Left kidney (tissue), 2 donors: ENCODE results near the gene DDAH2. TPM values are rescaled to one million over a fixed set of nuclear protein-coding genes. Genes with fewer than 3 reads are reported as not detected.
"Not testable (repeated sequence)": the region's sequence is repeated elsewhere in the genome, so short reads cannot be mapped to it uniquely, and the experiment has no call there.

Experiments
- DNase-seq: peaks from one replicate; pipeline ENCODE4 v3.0.0-alpha.2; 2013
- polyA plus RNA-seq: library from polyadenylated mRNA; unstranded; fragments of 120-200 nt; gene quantifications from one replicate; pipeline ENCODE4 v1.2.1, GENCODE V29; 2013; ENCODE audit not compliant: insufficient read length

Gene DDAH2
- polyA plus RNA-seq, 1 donor: 148 TPM

- DNase-seq: no peak
These were observed 11.4 kb downstream of the DDAH2 start for GRCh38 chr6:31717499-31718222.

- DNase-seq: no peak
These were observed 13.8 kb downstream of the DDAH2 start, which contains the start of gene LY6G6D for GRCh38 chr6:31715022-31715958. LY6G6D (plus strand) TSS chr6:31715348; CDS start chr6:31715356, 8 bp downstream.

GRCh38 chr6:31713991-31714684 is 15.0 kb downstream of the DDAH2 start:
- DNase-seq: peak; percentile 49

GRCh38 chr6:31713465-31713864 is 15.6 kb downstream of the DDAH2 start:
- no peak for DNase-seq

GRCh38 chr6:31712296-31712695 is 16.8 kb downstream of the DDAH2 start:
- DNase-seq: no peak

- DNase-seq: no peak
These were observed 17.9 kb downstream of the DDAH2 start for GRCh38 chr6:31711233-31711632.

- no peak for DNase-seq
These were observed 18.4 kb downstream of the DDAH2 start for GRCh38 chr6:31710523-31711219.

- not testable (repeated sequence) for DNase-seq
These were observed 19.9 kb downstream of the DDAH2 start for GRCh38 chr6:31709157-31709556.

- DNase-seq: no peak
These were observed 20.9 kb downstream of the DDAH2 start for GRCh38 chr6:31708224-31708623.

GRCh38 chr6:31707701-31708100 is 21.4 kb downstream of the DDAH2 start:
- no peak for DNase-seq

- DNase-seq: no peak
These were observed 22.5 kb downstream of the DDAH2 start, which contains the start of gene LY6G6F for GRCh38 chr6:31706599-31706998. LY6G6F (plus strand) TSS chr6:31706866; CDS start chr6:31706907, 41 bp downstream.

- DNase-seq: no peak
These were observed 23.2 kb downstream of the DDAH2 start for GRCh38 chr6:31705931-31706330.

GRCh38 chr6:31702819-31703716 is 26.0 kb downstream of the DDAH2 start, which contains the start of gene ABHD16A:
ABHD16A (minus strand) TSS chr6:31703324; CDS start chr6:31703281, 43 bp downstream.
- peak; percentile 99 for DNase-seq

GRCh38 chr6:31702405-31702818 is 26.7 kb downstream of the DDAH2 start:
- no peak for DNase-seq

GRCh38 chr6:31701666-31702404 is 27.3 kb downstream of the DDAH2 start:
- DNase-seq: no peak

- no peak for DNase-seq
These were observed 28.2 kb downstream of the DDAH2 start for GRCh38 chr6:31700740-31701401.

- DNase-seq: no peak
These were observed 31.5 kb downstream of the DDAH2 start for GRCh38 chr6:31697555-31697954.

- DNase-seq: no peak
These were observed 35.6 kb downstream of the DDAH2 start for GRCh38 chr6:31693535-31693934.

GRCh38 chr6:31692886-31693285 is 36.2 kb downstream of the DDAH2 start:
- no peak for DNase-seq
